ENCODE results near the gene RBM19. TPM values are rescaled to one million over a fixed set of nuclear protein-coding genes. Genes with fewer than 3 reads are reported as not detected.

The RBM19 gene
- total RNA-seq, 1 donor from 2014 or later: 13.5 TPM

DNA sequence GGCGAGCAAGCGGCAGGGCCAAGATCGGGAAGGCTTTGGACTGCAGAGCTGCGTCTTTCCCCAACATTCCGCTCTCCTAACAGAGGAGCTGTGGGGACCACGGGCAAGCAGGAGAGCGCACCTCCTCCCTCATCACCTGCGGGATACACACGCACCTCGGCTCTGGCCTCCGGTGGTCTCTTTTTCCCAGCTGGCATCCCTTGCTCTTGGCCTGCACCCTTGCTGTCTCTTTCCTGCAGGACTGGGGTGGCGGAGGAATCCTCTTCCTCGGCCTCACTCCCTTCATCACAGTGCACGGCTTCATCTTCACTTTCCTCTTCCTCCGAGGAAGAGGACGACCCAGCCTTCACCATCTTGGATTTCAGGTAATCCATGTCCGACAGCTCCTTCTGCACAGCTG is 8.5 kb downstream of the RBM19 start:
- DNase-seq (ENCODE audit: low spot score): no peak
- no peak for ATAC-seq

- DNase-seq (ENCODE audit: low spot score): peak; percentile 56
- ATAC-seq: peak; percentile 88
Measured at GRCh38 chr12:113955109-113955970, 10.8 kb downstream of the RBM19 start.

DNA sequence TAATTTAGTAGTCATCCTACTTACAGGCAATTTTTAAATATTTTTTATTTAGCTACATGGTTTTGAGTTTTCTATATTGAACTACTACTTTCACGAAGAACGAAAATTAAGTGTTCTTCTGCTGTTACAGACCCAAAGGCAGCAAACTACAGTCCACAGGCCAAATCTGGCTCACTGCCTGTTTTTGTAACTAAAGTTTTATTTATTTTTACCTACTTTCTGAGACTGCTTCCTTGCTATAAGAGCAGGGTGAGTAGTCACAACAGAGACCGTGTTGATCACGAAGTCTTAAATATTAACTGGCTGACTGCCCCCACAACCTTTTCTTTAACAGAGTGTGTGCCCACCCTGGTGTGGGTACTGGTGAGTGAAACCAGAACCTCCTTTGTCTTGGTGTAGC is 11.6 kb downstream of the RBM19 start:
- ATAC-seq: no peak
- DNase-seq (ENCODE audit: low spot score): no peak

- DNase-seq (ENCODE audit: low spot score) (no peak), ATAC-seq (no peak)
Measured at GRCh38 chr12:113950873-113951272, 15.3 kb downstream of the RBM19 start.

GRCh38 chr12:113949321-113950305 is 16.5 kb downstream of the RBM19 start:
- no peak for ATAC-seq
- no peak for DNase-seq (ENCODE audit: low spot score)

DNA sequence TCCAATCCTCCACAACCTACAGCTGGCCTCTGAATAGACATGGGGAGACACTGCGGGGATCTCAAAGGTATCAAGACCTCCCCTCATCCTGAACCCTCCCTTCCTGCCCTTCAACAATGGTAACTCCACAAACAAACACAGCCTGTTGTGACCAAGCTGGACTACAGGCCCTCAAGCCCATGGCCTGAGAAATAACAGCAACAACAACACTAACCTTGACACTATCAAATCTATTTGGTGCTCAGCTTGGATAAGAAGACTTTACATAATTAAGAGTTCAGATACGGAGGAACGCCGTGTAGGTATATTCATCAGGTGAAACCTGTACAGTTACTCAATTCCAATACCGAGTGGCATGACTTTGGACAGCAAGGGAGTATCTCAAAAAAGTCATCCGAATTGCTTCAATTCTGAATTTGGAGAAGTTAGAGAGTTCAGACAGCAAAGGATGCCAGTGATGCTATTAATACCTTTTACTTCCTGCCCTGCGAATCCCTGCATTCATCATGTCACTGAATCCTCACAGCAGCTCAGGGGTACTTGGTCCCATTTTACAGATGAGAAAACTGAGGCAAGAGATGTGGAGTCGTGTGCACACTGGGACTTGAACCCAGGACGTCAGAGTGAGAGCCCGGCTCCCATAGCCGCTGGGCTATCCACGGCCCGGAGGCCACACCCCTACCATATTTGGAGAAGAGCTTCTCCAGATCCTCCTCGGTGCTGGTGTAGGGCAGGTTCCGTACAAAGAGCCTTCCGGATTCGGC is 17.8 kb downstream of the RBM19 start:
- DNase-seq (ENCODE audit: low spot score) (no peak), ATAC-seq (no peak)

- ATAC-seq: no peak
- no peak for DNase-seq (ENCODE audit: low spot score)
Measured at GRCh38 chr12:113946175-113946574, 19.9 kb downstream of the RBM19 start.

- no peak for DNase-seq (ENCODE audit: low spot score)
- ATAC-seq: no peak
Measured at GRCh38 chr12:113945174-113946173, 20.7 kb downstream of the RBM19 start.

DNA sequence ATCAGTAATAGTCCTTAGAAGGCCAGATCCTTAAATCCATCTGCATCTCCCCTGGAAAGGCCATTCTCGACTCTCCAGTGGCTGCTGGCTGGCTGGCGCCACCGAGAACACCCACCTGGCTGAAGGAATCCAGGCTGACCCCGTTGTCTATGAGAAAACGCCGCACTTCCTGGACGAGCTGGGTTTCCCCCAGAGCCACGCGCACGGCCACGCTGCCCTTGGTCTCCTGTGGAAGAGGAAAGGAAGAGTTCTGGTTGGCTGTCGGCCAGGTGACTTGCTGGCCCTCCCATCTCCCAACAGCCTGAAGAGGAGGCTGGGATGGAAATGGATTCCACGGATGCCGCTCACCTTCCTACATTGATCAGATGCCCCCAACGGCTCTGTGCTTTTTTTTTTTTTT is 23.9 kb downstream of the RBM19 start:
- ATAC-seq (no peak), DNase-seq (ENCODE audit: low spot score) (no peak)

DNA sequence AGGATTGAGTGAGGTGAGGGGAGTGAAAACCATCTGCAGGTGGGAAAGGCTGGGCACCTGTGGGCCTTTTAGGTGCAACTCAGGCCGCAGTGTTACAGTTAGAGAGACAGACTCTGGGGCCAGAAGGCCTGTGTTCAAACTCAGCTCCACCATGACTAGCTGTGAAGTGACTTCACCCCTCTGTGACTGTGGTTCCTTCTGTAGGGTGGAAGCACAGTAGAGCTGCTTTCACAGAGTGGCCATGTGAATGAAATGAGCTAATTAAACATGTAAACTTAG is 25.0 kb downstream of the RBM19 start:
- no peak for ATAC-seq
- DNase-seq (ENCODE audit: low spot score): no peak

DNA sequence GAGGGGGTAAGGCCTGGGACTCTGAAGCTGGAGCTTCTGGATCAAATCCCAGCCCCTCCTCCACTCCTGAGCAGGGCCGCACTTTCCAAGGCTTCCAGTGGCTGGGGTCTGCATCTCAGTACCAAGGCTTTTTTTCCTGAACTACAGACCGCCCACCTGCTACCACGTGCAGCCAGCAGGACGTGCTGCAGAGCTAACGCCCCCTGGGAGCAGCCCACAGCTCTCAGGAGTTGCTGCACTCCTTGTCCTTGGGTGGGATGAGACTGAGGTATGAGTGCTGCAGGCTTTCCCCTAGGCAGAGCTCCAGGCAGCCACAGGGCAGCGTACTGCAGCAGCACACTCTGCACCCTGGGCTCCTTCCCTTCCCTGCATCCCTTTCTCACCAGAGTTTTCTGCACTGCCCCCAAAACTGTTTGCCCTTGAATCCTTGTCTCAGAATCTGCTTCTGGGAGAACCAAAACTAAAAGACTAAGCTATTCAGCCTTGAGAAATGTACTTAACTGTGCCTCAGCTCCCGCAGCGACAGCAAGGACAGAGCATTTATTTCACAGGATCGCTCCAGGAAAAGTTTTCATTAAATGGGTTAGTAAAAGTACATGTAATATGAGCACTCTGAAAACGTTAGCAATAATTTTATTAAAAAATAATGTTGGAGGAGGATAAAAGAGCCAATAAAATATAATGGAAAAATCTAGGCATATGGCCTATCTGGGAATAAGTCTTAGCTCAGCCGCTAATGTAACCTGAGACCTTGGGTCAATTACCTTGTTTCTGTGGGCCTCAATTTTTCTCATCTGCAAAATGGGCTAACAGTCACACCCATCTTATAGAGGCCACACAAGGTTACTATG is 25.5 kb downstream of the RBM19 start:
- no peak for ATAC-seq

DNA sequence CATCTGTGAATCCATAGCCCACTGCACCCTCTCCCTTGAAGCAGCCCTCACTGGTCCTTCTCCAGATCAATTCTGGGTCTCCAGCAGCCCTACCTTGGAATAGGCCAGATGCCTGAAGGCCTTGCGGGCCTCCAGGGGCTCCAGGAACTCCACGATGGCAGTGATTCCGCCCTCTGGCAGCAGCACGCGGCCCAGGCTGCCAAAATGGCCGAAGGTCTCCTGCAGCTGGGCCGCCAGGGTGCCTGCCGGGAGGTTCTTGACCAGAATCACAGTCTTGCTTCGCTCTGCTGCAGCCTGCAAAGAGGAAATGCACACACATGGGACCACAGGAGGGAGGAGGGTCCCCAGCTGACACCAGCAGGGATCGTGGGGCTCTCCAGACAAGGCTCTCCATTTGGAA is 26.3 kb downstream of the RBM19 start:
- no peak for DNase-seq (ENCODE audit: low spot score)
- no peak for ATAC-seq

More for the DNA sequence above, 25.5 kb downstream of the RBM19 start:
- no peak for DNase-seq (ENCODE audit: low spot score)

- DNase-seq (ENCODE audit: low spot score) (no peak), ATAC-seq (no peak)
Measured at GRCh38 chr12:113938471-113938870, 27.7 kb downstream of the RBM19 start.

GRCh38 chr12:113936460-113936859 is 29.7 kb downstream of the RBM19 start:
- ATAC-seq: no peak
- DNase-seq (ENCODE audit: low spot score): no peak

- DNase-seq (ENCODE audit: low spot score) (no peak), ATAC-seq (no peak)
Measured at GRCh38 chr12:113935459-113935858, 30.7 kb downstream of the RBM19 start.

DNA sequence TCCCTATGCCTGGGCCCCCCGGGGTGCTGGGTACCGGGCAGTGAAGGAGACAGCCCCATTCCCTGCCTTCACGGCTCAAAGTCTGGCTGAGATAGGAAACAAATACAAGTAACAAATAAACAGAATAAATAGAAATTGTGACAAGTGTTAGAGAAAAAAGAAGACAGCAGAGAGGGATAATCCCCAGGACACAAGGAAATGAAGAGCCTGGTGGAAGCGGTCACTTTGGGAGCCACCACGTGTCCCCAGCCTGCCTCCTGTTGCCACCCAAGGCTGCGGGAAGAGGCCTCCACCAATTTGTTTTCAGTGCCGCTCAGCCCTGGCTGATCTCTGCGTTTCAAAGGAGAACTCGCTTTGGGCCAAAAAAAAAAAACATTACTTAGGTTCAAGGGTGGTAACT is 31.2 kb downstream of the RBM19 start:
- no peak for DNase-seq (ENCODE audit: low spot score)
- ATAC-seq: no peak

DNA sequence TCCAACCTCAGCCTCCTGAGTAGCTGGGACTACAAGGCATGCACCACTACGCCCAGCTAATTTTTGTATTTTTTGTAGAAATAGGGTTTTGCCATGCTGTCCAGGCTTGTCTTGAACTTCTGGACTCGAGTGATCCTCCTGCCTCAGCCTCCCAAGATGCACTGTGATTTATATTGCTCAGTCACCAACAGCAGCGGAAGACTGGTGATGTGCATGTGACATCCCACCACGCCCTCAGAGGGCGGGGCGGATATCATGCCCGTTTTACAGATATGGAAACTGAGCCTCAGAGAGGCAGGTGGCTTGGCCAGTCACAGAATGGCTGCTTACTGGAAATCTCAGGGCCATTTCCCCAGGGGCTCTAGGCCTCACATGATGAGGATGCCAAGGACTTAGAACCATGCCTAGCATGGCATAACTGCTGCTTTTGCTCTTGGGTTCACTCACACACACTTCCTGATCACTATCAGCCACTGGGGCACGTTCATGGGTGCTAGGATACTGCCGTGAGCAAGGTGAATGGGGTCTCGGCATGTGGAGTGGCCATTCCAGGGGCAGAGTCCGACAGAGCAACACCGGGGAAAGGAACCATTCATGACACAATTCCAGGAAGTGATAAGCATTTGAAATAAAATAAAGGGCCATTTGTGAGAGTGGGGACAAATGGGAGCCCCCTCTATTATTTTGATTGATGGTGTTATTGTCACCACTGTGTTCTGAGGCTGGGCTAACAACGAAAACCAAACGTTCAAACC is 31.9 kb downstream of the RBM19 start:
- ATAC-seq (no peak), DNase-seq (ENCODE audit: low spot score) (no peak)

- DNase-seq (ENCODE audit: low spot score) (no peak), ATAC-seq (no peak)
Measured at GRCh38 chr12:113933201-113933786, 32.8 kb downstream of the RBM19 start.

Measured in left lobe of liver (tissue), 2 donors.